ENCODE measurements around the gene UBXN1.
"Not testable (repeated sequence)": the region's sequence is repeated elsewhere in the genome, so short reads cannot be mapped to it uniquely, and the experiment has no call there.

GRCh38 chr11:62650283-62650682 is 28.6 kb downstream of the UBXN1 start:
- TF ChIP-seq CTCF, POLR2A (IDR thresholded peaks at IDR 0.05): not testable (repeated sequence)
